DOHH2 (cell line): ENCODE data around the gene OTOP1.

Experiments used
- EZH2phosphoT487 ChIP-seq: fragments of 200-600 bp; sonication (generic); IDR thresholded peaks from 2 replicates; pipeline ENCODE4 v1.6.1; 2017; ENCODE audit warnings: borderline replicate concordance, mild to moderate bottlenecking, antibody characterized with exemption, low read length, moderate library complexity, mixed read lengths
- TF ChIP-seq, protein P1 (sequence below): fragments of 200-600 bp; sonication (generic); IDR thresholded peaks from one replicate; pipeline ENCODE4 v1.5.1; 2014; ENCODE audit warnings: antibody characterized with exemption, mild to moderate bottlenecking, low read depth, low read length; ENCODE audit not compliant: poor library complexity, severe bottlenecking

DNA sequence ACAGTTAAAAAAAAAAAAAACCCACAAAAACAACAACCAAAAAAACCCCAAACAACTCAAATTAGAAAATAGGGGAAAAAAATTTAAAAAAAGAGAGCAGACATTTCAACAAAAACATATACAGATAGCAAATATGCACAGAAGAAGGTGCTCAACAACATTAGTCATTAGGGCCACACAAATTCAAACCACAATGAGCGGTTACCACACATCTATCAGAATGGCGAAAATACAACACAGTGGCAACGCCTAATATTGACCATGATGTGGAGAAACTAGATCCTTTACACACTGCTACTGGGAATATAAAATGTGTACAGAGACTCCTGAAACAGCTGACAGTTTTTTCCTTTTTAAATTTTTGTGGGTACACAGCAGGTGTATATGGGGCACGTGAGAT, 43.8 kb upstream of the OTOP1 start:
- TF ChIP-seq, protein P1, sequence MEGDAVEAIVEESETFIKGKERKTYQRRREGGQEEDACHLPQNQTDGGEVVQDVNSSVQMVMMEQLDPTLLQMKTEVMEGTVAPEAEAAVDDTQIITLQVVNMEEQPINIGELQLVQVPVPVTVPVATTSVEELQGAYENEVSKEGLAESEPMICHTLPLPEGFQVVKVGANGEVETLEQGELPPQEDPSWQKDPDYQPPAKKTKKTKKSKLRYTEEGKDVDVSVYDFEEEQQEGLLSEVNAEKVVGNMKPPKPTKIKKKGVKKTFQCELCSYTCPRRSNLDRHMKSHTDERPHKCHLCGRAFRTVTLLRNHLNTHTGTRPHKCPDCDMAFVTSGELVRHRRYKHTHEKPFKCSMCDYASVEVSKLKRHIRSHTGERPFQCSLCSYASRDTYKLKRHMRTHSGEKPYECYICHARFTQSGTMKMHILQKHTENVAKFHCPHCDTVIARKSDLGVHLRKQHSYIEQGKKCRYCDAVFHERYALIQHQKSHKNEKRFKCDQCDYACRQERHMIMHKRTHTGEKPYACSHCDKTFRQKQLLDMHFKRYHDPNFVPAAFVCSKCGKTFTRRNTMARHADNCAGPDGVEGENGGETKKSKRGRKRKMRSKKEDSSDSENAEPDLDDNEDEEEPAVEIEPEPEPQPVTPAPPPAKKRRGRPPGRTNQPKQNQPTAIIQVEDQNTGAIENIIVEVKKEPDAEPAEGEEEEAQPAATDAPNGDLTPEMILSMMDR: no peak
- TF ChIP-seq EZH2phosphoT487: no peak
